ENCODE measurements around the gene NT5C1B. TPM values are rescaled to one million over a fixed set of nuclear protein-coding genes. Genes with fewer than 3 reads are reported as not detected.

The NT5C1B gene
- polyA plus RNA-seq, 1 experiment, result not detected

DNA sequence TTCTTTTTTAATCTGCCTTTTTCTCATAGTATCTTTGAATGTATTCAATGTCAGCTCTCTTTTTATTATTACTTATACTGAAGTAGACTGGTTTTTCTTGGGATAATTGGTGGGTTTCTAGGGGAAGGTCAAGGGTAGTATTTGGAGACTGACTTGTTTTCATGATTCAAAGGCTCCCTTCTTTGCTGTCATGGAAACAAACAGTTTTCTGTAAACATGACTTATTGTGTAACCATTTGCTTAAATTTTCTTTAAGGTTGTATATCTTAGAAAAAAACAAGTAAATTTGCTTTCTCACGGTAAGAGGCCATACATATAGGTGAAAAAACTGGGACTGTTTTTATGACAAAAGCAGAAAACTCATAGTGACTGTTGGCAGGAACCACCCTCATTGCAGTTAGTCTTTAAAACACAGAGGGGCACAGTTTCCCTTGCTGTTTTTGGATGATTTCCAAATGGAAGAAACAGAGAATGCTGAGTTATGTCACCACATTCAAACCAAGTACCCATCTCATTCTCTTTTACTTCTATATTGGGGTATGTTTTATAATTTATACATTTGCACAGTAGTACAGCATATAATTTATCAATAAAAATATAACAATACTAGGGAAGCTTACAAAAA lies 23.1 kb downstream of the NT5C1B start:
- no peak for DNase-seq (ENCODE audit: low read depth, low spot score)
- H3K27ac ChIP-seq (ENCODE audit: low read depth, low read length), result no peak overlapping the region
- CTCF ChIA-PET, result interaction anchor here (0.6 kb wide), 1 partner anchor 105 kb away, joined by 3 read pairs; no protein-coding TSS in a partner anchor

GRCh38 chr2:18560797-18561085 lies 28.6 kb downstream of the NT5C1B start:
- no peak for DNase-seq (ENCODE audit: low read depth, low spot score)
- Histone ChIP-seq H3K9me3 (ENCODE audit: control insufficient read depth, insufficient read depth, low read length) (peaks cover 3% of the 10 kb centered on the region; the same call in 1 of the 2 replicates), H3K27me3 (ENCODE audit: control insufficient read depth, insufficient read depth, low read length) (no peaks in the 10 kb centered on the region), H3K27ac (ENCODE audit: low read depth, low read length) (peak overlapping the region; percentile 49), H3K4me3 (ENCODE audit: low read depth, low read length) (peak overlapping the region; percentile 73)
- CTCF ChIA-PET, result interaction anchor here (0.6 to 1.6 kb wide), 3 partner anchors 11 to 118 kb away, joined by 3 to 10 read pairs (median 7); no protein-coding TSS in a partner anchor
- POLR2A ChIA-PET, result interaction anchor here (0.6 to 2.1 kb wide), 5 partner anchors 14 to 1341 kb away, joined by 3 to 9 read pairs (median 3); partner anchors contain the start of gene TTC32
- TF ChIP-seq, protein P1, sequence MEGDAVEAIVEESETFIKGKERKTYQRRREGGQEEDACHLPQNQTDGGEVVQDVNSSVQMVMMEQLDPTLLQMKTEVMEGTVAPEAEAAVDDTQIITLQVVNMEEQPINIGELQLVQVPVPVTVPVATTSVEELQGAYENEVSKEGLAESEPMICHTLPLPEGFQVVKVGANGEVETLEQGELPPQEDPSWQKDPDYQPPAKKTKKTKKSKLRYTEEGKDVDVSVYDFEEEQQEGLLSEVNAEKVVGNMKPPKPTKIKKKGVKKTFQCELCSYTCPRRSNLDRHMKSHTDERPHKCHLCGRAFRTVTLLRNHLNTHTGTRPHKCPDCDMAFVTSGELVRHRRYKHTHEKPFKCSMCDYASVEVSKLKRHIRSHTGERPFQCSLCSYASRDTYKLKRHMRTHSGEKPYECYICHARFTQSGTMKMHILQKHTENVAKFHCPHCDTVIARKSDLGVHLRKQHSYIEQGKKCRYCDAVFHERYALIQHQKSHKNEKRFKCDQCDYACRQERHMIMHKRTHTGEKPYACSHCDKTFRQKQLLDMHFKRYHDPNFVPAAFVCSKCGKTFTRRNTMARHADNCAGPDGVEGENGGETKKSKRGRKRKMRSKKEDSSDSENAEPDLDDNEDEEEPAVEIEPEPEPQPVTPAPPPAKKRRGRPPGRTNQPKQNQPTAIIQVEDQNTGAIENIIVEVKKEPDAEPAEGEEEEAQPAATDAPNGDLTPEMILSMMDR (IDR thresholded peaks at IDR 0.05; ENCODE audit: low read depth, low read length), result no peak

More for the DNA sequence above, 23.1 kb downstream of the NT5C1B start:
- POLR2A ChIA-PET, result no interaction called here
- H3K4me3 ChIP-seq (ENCODE audit: low read depth, low read length), result no peak overlapping the region
- TF ChIP-seq, protein P1 (IDR thresholded peaks at IDR 0.05; ENCODE audit: low read depth, low read length), result no peak
- peaks cover 3% of the 10 kb centered on the region; the same call in 1 of the 2 replicates for H3K9me3 ChIP-seq (ENCODE audit: control insufficient read depth, insufficient read depth, low read length)
- no peaks in the 10 kb centered on the region for H3K27me3 ChIP-seq (ENCODE audit: control insufficient read depth, insufficient read depth, low read length)

DNA sequence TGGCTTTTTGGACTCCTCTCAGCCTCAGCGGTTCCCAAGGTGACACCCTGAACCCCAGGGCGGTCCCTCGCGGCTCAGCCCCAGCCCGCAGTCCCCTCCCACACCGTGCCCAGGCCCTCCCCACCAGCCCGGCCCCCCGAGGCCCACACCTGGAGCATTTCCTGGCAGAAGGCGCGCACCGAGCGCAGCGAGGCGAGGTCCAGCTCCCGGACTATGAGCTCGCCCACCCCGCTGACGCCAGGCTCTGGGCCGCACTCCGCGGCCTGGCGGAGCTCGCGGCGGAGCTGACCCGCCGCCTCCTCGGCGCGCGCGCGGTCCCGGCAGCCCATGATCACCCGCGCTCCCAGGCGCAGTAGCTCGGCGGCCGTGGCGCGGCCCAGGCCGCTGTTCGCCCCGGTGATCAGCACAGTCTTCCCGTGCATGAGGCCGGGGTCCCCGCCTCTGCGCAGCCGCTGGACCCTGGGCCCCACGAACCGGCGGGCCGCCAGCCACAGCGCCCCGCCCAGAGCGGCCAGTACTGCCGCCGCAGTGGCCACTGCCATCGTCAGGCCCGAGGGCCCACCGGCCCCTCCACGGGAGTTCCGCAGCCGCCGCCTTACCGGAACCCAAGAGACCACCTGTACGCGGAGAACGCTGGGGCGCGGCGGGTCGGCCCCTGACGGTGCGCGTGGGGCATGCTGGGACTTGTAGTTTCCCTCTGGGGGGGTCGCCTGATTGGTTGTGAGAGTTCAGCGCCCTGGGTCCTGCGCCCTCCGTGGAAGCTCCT lies 29.2 kb downstream of the NT5C1B start, which contains the start of gene RDH14:
Gene RDH14, minus strand, starts transcription at position 623 of the 766 bp plus-strand sequence. Its CDS starts 81 bp downstream, at position 542.
- H3K27me3 ChIP-seq (ENCODE audit: control insufficient read depth, insufficient read depth, low read length), result no peaks in the 10 kb centered on the region
- DNase-seq (ENCODE audit: low read depth, low spot score), result peak; percentile 69
- H3K27ac ChIP-seq (ENCODE audit: low read depth, low read length), result peak within 1 kb of the TSS; percentile 63
- H3K4me3 ChIP-seq (ENCODE audit: low read depth, low read length), result peak within 1 kb of the TSS; percentile 73
- POLR2A ChIA-PET, result interaction anchor here (0.6 to 2.1 kb wide), 10 partner anchors 14 to 1341 kb away, joined by 3 to 9 read pairs (median 3); partner anchors contain the start of genes OSR1 and TTC32
- CTCF ChIA-PET, result interaction anchor here (0.6 to 2.8 kb wide), 6 partner anchors 8 to 189 kb away, joined by 3 to 21 read pairs (median 6); no protein-coding TSS in a partner anchor
- H3K9me3 ChIP-seq (ENCODE audit: control insufficient read depth, insufficient read depth, low read length), result peaks cover 3% of the 10 kb centered on the region; the same call in 1 of the 2 replicates
- TF ChIP-seq, protein P1 (IDR thresholded peaks at IDR 0.05; ENCODE audit: low read depth, low read length), result no peak

GRCh38 chr2:18559531-18560030 lies 29.8 kb downstream of the NT5C1B start:
- Histone ChIP-seq H3K9me3 (ENCODE audit: control insufficient read depth, insufficient read depth, low read length) (peaks cover 3% of the 10 kb centered on the region; the same call in 1 of the 2 replicates), H3K27ac (ENCODE audit: low read depth, low read length) (peak overlapping the region; percentile 63), H3K27me3 (ENCODE audit: control insufficient read depth, insufficient read depth, low read length) (no peaks in the 10 kb centered on the region), H3K4me3 (ENCODE audit: low read depth, low read length) (peak overlapping the region; percentile 73)
- ChIA-PET POLR2A (interaction anchor here (0.8 to 2.1 kb wide), 7 partner anchors 13 to 799 kb away, joined by 3 to 9 read pairs (median 4); partner anchors contain the start of gene OSR1), CTCF (interaction anchor here (1.4 to 2.8 kb wide), 3 partner anchors 39 to 190 kb away, joined by 4 to 21 read pairs (median 7); no protein-coding TSS in a partner anchor)
- no peak for DNase-seq (ENCODE audit: low read depth, low spot score)
- TF ChIP-seq, protein P1 (IDR thresholded peaks at IDR 0.05; ENCODE audit: low read depth, low read length), result no peak
